Anterior cingulate cortex (tissue), 58 donors: ENCODE measurements around the gene NSG1.
"Not testable (repeated sequence)": the region's sequence is repeated elsewhere in the genome, so short reads cannot be mapped to it uniquely, and the experiment has no call there.

Experiments used
- DNase-seq, 58 donors: peaks; one replicate each; lab custom pipeline; 2025; lab: John Stamatoyannopoulos, UW

The NSG1 gene

DNA sequence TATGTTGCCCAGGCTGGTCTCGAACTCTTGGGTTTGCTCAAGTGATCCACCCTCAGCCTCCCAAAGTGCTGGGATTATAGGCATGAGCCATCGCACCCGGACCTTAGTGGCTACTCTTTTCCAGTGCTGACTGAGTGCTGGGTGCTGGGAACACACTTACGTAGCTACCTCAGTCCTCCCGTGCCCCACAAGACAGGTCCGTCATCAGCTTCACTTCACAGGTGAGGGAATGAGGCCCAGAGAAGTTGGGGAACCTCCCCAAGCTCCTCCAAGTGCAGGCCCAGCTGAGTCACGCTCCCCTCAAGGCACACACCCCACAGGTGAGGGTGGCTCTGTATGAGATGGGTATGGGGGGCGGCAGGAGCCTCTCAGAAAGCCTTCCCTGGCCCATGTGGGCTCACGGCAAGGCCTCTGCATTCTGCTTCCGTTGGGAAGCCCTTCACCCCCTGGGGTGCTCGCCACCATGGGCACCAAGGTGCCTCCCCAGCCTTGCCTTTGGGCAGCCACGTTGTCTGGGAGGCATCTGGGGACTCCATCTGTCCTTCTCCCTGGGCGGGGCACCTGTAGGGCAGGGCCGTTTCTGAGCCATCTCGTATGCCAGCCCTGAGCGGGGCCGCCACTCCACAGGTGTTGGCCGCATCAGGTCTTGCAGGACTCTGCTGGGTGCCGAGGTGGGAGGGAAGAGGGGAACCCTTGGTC is 28.4 kb downstream of the NSG1 start:
- DNase-seq, result no peak

DNA sequence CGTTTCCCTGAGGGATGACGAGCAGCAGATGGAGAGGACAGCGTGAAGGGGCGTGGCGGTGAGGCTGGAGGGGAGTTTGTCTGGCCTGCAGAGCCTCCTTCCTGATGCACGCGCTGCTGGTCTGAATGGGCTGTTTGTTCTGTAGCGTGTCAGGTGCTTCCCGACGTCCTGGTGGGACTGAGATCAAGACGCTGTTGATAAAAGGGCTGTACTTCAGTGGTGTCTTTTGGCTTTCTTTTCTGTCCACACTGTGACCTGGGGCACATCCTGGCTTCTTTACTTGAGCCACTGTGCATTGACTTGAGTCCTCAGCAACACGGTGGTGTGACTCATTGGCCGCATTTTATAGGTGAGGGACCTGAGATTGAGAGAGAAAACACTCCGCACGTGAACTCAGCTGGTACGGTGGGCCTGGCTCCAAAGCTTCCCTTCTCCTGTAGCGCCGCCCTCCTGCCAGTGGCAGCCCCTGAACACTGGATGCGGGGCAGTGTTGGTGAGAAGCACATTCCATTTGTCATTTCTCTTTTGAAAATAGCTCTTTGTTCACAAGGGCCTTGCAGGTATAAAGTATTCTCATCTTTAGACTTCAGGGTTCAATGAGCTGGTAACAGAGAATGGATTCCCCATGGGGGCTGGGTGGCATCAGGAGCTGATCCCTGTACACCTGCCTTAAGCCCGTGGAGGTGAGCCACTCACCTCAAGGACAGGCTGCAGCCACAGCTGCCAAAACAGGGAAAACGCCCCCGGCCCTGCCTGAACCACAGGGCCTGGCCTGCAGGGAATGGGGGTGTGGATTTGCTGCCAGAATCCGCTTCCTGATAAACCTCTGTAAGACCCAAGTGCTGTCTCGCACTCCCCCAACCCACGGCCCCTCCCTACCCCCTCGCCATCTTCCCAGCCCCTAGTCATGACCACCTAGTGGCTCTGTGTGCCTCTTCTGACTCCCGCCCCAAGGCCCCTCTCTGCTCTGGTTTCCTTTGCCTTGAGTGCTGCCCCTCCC is 29.2 kb downstream of the NSG1 start:
- DNase-seq, result no peak

DNA sequence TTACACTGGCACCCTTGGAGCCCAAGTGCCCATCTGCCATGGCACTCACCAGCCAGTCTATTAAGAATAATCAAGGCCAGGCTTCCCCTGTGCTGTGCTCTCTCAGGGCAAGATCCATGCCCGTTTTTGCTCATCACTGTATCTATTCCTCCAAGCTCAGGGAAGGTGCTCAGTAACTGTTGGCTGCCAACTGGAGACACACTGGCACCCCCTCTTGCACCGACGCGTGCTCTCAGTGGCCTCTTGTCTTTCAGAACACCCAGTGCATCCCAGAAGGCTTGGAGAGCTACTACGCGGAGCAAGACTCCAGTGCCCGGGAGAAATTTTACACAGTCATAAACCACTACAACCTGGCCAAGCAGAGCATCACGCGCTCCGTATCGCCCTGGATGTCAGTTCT is 30.1 kb downstream of the NSG1 start:
- DNase-seq, result no peak

DNA sequence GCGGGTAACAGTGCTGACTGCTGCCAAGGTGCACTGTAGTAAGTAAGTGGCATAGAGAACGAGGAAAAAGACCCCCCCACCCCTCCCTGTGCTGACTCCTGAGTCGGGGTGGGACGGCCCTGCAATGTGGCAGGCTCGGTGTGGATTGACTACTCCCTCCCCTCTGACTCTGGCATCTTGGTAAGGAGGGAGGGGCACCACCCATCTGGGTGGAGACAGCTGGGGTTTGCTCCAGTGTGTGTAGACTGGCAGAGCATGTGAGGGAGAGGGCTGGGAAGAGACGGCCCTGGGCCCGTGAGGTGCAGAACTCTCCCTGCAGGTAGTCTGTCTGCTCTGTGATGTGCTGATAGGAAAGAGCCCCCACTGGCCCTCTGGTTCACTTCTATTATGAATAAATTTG is 31.0 kb downstream of the NSG1 start:
- no peak for DNase-seq

DNA sequence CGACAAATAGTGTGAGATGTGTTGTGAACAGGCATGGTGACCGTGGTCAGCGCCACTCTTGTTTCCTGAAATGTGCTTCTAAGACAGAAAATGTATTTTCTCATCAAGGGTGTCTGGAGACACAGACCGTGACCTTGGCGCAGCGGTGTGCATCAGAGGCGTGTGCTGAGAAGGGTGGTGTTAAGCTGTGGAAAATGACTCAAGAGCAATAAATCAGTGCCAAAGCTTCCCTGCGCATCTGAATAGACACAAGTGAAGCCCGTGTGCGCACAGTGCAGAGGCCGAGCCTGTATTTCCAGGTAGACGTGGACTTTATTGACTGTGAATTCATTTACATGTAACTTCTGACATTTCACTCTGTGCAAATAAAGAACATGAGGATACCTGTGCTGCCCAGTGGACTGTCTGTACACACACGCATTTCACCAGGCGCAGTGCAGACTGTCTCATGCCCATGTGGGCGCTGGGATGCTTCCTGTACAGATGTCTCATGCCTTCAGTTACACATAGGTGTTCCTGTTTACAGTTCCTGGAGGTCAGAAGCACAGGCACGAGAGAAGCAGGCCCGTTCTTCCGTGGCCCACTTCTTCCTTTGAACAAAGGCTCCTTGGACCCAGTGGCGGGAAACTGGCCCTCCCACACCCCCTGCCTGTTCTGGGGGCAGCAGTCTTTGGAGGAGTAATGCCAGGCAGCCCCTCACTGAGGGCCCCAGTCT is 31.9 kb downstream of the NSG1 start:
- DNase-seq, result no peak

DNA sequence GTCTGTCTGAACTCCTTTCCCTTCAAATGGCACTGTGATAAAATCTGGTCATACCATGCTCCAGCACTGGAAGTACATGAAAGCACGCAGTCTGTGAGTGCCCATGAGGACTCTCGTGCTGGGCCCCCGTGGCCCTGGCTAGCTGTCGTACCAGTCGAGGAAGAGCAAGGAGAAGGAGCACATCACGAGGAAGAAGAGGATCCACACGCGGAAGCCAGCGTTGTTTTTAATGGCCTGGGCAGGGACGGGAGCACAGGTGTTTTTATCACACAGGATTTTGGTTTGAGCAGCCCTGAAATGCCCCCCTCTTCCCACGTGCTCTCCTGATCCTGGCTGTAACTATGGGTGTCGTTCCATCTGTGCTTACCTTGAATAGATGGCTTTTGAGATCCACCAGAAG is 33.0 kb downstream of the NSG1 start:
- DNase-seq, result no peak

DNA sequence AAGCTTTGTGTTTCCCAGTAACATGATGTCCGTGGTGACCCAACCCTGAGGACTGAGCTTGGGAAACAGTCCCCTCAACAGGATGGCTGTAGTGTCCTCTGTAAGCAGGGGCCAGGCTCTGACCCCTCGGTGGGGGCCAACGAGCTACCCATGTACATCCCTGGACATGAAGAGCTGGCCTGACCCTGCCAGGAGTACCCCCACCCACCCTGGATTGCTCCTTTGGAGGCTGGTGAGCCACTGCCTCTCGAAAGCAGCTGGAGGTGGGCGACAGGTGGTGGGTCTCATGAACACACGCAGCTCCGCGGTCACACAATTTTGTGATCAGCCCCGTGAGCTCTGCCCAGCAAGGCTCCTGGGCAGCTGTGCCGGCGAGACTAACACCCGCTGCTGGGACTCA is 33.5 kb downstream of the NSG1 start:
- no peak for DNase-seq

DNA sequence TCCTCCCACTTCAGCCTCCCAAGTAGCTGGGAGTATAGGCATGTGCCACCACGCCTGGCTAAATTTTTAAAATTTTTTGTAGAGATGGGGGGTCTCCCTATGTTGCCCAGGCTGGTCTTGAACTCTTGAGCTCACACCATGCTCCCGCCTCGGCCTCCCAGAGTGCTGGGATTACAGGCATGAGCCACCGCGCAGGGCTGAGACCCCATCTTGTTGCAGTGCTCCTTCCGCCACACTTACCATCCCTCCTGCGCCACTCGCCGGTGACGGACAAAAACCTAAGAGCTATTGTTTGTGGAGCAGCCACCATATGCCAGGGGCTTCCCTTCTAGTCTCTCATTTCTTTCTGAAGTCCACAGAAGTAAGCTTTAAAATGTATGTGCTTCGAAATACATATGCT is 34.5 kb downstream of the NSG1 start:
- DNase-seq, result no peak

DNA sequence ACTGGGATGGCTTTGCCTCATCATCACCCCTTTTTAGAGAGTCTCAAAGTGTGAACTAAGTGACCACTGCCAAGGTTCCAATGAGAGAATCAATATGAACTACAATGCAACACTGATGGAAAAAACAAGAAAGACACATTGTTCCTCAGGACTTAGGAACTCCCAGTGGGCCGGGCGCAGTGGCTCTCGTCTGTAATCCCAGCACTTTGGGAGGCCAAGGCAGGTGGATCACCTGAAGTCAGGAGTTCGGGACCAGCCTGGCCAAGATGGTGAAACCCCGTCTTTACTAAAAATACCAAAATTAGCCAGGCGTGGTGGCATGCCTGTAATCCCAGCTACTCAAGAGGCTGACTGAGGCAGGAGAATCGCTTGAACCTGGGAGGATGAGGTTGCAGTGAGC is 35.2 kb downstream of the NSG1 start:
- DNase-seq, result not testable (repeated sequence)

DNA sequence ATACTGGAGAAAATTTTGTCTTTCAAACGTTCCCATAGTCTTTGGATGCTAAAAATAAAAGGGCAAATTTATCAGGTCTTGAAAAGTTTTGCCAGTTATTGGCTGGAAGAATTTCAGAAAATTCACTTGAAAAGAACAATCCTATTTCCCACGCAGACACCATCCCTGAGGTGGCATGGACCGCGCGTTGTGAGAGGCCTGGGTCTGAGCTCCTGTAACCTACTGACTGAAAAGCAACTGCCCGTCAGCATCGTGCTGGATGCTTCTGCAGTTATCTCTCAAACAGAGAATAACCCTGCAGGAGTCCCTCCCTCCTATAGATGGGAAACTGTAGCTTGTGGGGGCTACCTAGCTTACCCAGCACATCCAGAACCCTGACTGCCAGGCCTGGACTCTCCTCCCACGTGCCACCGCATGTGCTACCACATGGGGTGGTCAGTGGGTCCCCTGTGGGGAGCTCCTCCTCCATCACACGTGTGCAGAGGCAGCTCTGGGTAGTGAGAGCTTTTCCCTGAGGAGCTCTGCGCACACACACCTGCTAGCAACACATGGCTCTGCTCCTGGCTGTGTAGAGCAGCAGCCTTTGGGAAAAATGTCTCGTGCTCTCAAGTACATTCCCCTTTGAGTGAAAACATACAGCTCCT is 36.1 kb downstream of the NSG1 start:
- no peak for DNase-seq

DNA sequence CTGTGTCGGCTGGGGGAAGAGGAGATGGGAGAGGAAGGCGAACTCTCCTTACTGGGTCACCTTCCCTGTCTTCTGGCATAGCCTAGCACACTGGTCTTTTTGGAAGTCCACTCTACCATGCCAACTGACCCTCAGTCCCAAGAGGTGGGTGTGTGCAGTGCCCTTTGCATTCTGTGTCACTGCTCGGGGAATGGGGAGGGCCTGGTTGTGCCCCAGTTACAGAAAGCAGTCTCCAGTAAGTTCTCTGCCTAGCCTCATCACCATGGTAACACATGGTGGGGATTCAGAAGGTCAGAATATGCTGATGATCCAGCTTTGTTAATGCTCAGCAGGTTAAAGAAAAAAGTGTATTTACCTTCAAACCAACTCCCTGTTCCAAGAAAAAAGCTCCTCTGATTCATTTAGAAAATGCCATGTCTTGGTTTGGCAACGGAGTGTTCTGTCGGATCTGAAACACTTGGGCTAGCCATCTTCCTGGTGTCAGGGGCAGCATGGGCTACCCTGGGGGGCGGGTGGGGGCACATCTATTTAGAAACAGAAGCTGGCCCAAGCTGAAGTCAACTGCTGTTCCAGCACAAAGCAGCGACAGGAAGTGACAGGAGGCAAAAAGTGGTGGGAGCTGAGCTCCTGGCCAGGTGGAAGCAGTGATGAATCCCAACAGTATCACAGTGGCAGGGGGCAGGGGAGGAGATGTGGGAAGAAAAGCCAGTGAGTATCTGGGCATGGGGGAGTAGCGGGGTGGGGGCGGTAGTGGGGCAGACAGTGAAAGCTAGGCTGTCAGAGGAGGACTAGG is 37.0 kb downstream of the NSG1 start:
- DNase-seq, result no peak

DNA sequence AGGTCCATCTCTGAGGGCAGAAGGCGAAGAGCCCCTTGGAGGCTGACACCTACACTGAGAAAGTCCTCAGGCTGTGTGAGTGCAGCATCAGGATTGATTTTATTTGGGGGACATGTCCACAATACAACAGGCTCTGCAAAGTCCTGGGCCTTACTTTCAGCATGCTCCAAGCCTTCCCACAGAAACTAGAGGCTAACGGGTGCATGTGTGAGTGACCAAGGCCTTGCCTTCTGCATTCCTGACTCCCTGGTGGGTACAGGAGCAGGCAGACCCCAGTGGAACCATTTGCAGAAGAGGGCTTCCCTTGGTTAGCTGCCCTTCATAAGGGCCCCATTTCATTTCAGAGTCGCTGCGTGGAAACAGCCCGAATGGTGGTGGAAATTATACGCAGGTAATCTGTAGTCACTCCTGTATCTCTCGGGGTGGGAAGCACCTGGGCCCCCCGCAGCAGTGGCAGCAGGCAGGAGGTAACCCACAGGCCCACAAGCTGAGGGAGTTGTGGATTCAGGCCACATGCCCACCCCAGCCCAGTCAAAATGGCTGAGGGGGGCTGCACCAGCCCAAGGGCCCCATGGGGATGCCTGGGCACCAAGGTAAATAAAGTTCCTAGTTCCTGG is 37.7 kb downstream of the NSG1 start:
- DNase-seq, result no peak

DNA sequence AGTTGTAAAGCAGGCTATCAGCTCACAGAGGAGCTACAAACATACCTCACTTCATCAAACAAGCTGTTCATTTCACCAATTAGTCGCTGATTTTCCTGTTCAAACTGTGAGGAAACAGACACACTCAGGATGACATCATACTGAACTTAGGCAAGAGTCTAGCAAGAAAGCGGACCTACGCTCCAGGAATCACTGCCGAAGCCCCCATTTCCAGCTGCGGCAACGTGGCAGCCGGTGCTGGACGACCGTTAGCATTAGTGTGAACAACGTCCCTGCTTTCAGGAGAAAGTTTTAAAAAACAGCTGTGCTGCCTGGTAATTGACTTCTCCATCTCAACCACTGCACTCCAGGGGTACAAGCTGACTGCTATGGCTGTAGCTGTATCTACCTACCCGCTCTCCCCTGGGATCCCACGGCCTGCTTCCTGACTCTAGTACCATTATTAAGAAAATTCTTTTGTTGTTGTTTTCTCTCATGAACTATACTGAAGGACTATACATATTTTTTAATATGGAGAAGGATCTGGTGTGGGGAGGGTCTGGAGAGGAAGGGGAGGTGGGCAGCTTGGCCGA is 38.3 kb downstream of the NSG1 start:
- DNase-seq, result no peak

DNA sequence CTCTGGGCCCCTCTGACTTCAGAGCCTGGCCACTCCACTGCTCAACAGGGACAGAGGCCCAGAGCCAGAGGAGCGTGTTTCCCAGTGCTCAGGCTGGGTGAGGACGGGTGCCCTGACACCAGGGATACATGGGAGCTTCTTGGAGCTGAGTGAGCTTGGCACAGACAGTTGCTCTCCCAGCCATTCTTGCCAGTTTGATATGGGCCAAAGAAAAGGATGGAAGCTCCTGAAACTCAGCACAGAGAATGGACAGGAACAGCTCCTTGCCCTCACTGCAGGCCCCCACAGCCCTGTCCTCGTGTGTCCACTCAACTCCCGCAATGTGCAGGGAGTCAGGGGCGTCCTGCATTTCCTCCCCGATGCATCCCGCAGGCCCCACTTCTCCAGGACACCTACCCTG is 38.8 kb downstream of the NSG1 start:
- DNase-seq, result no peak

DNA sequence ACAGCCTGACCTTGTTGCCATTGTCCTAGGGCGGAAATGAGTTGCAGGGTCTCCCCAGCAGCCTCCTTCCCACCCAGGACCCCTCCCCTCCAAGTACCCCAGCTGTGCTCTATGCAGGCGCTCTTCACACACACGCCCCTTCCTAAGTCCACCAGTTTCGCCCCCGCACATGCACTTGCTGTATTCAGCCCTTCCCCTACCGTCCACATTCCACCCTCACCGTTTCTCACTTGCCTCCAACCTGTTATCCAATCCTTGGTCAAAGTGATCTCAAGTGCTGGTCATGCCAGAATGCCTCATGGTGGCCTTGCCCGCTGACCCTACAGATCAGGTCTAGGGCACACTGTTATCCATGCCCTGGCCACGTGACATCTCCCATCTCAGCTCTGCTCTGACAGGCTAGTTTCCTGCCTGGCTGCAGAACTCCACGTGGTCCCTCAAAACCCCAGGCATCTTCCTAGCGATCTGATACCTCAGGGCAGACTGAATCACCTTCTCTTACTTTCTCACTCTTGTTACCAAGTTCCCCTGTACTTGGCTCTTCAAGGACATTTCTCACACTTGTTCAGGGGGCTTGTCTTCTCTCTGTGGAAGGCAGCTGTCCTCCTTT is 39.7 kb downstream of the NSG1 start:
- DNase-seq, result no peak

DNA sequence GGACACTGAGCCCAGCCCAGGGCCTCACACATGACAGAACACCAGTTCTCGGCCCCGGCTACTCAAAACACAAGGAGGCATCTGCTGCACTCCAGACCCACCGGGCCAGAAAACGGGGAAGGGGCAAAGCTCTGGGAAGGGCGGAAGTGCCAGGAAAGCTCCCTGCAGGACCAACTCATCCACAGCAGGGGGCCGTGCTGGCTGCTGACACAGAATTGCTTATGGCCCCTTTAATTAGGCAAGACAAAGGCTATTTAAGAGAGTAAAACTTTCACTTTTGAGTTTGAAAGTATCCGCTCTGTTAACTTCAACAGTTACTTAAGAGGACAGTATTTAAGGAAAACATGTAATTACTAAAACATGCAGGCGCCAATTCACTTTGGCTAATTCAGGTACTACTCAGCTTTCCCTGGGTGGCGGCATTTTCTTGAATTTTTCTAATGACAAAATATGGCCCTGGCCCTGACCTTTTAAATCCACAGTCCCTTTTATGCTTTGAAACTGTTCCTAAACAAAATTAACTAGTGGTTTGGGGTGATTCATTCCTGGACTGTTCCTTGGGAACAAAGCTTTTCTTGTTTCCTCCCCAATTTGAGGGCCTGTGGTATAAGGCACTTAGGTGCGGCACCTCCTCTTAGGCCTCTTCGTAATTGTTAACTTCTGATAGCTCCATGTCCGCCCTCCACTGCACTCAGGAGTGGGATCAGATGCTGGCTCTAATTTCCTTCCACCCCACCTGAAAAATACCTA is 40.4 kb downstream of the NSG1 start:
- no peak for DNase-seq

DNA sequence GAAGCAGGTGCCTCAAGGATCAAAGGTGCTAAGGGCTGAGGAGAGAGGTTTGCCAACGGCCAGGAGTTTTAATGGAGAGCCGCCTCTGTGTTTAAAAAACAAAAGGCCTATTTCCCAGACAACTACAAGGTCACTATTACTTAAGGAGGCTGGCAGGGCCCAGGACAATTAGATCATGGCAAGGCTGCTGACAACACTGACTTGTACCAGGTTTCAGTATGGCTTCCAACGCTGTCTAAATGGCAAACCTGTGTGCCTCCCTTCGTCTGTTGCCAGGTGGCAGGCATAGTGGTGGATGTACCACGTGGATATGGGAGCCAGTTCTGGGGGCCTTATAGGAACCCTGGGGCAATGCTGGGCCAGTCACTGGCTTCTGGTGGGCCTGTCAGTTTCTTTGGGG is 41.0 kb downstream of the NSG1 start:
- no peak for DNase-seq
